H9 (cell line): ENCODE measurements around the gene FREY1. TPM values are rescaled to one million over a fixed set of nuclear protein-coding genes. Genes with fewer than 3 reads are reported as not detected.

Experiments
- DNase-seq: peaks from one replicate; pipeline ENCODE4 v3.0.0-alpha.2; 2017
- H2AFZ ChIP-seq: one replicate; pipeline ENCODE4 v1.6.1; 2013; ENCODE audit warnings: mild to moderate bottlenecking, low read length, control low read depth, moderate library complexity
- H2AK5ac ChIP-seq: 2 replicates; pipeline ENCODE4 v1.6.1; 2013; ENCODE audit warnings: low read length, control low read depth, mixed read lengths; ENCODE audit not compliant: insufficient read length
- H2BK120ac ChIP-seq: one replicate; pipeline ENCODE4 v1.6.1; 2013; ENCODE audit warnings: low read depth, mild to moderate bottlenecking, low read length, control low read depth, inconsistent platforms; ENCODE audit not compliant: poor library complexity, severe bottlenecking
- H2BK12ac ChIP-seq: 2 replicates; pipeline ENCODE4 v1.6.1; 2013; ENCODE audit warnings: low read length, control low read depth, mixed read lengths, low read depth; ENCODE audit not compliant: insufficient read length
- H2BK15ac ChIP-seq: 2 replicates; pipeline ENCODE4 v1.6.1; 2013; ENCODE audit warnings: low read depth, low read length, control low read depth
- H2BK20ac ChIP-seq: one replicate; pipeline ENCODE4 v1.6.1; 2013; ENCODE audit warnings: low read depth, mild to moderate bottlenecking, low read length, control low read depth, inconsistent platforms; ENCODE audit not compliant: poor library complexity, severe bottlenecking
- H2BK5ac ChIP-seq: 2 replicates; pipeline ENCODE4 v1.6.1; 2013; ENCODE audit warnings: low read length, control low read depth, mixed read lengths; ENCODE audit not compliant: insufficient read length
- H3K14ac ChIP-seq: 2 replicates; pipeline ENCODE4 v1.6.1; 2013; ENCODE audit warnings: low read length, control low read depth; ENCODE audit not compliant: insufficient read depth
- H3K18ac ChIP-seq: 2 replicates; pipeline ENCODE4 v1.6.1; 2013; ENCODE audit warnings: low read depth, mild to moderate bottlenecking, mixed read lengths, low read length, control low read depth; ENCODE audit not compliant: insufficient read length
- H3K23ac ChIP-seq: 2 replicates; pipeline ENCODE4 v1.6.1; 2013; ENCODE audit warnings: low read length, control low read depth, mixed read lengths, low read depth; ENCODE audit not compliant: insufficient read length
- H3K23me2 ChIP-seq: 2 replicates; pipeline ENCODE4 v1.6.1; 2013; ENCODE audit warnings: low read depth, mild to moderate bottlenecking, mixed read lengths, low read length, control low read depth; ENCODE audit not compliant: insufficient read length, poor library complexity, severe bottlenecking
- H3K27ac ChIP-seq: 2 replicates; pipeline ENCODE4 v1.5.1; 2013; ENCODE audit warnings: low read length, control low read depth, mixed read lengths, low read depth; ENCODE audit not compliant: insufficient read length
- H3K27me3 ChIP-seq: 2 replicates; pipeline ENCODE4 v1.6.1; 2013; ENCODE audit warnings: low read length, control low read depth, inconsistent platforms; ENCODE audit not compliant: insufficient read depth
- H3K4ac ChIP-seq: 2 replicates; pipeline ENCODE4 v1.6.1; 2013; ENCODE audit warnings: low read depth, mild to moderate bottlenecking, control low read depth, inconsistent platforms, low read length, moderate library complexity
- H3K4me1 ChIP-seq: 2 replicates; pipeline ENCODE4 v1.6.1; 2013; ENCODE audit warnings: low read length, control low read depth, inconsistent platforms; ENCODE audit not compliant: insufficient read depth
- H3K4me2 ChIP-seq: 2 replicates; pipeline ENCODE4 v1.6.1; 2013; ENCODE audit warnings: low read length, control low read depth, mixed read lengths; ENCODE audit not compliant: insufficient read length, insufficient read depth
- H3K56ac ChIP-seq: 2 replicates; pipeline ENCODE4 v1.6.1; 2013; ENCODE audit warnings: low read depth, mild to moderate bottlenecking, mixed read lengths, low read length, control low read depth; ENCODE audit not compliant: insufficient read length
- H3K79me1 ChIP-seq: 2 replicates; pipeline ENCODE4 v1.6.1; 2013; ENCODE audit warnings: low read depth, mild to moderate bottlenecking, moderate library complexity, low read length, control low read depth, inconsistent platforms; ENCODE audit not compliant: insufficient read depth, poor library complexity, severe bottlenecking
- H3K79me2 ChIP-seq: 2 replicates; pipeline ENCODE4 v1.6.1; 2013; ENCODE audit warnings: low read length, control low read depth, inconsistent platforms; ENCODE audit not compliant: insufficient read depth
- H3K9ac ChIP-seq: 2 replicates; pipeline ENCODE4 v1.6.1; 2013; ENCODE audit warnings: low read length, control low read depth, mixed read lengths; ENCODE audit not compliant: insufficient read length; ENCODE audit errors: extremely low read depth
- H3K9me3 ChIP-seq: one replicate; pipeline ENCODE4 v1.6.1; 2013; ENCODE audit warnings: low read depth, low read length, inconsistent platforms; ENCODE audit not compliant: control insufficient read depth
- H3T11ph ChIP-seq: one replicate; pipeline ENCODE4 v1.6.1; 2013; ENCODE audit warnings: mild to moderate bottlenecking, low read length, control low read depth, inconsistent platforms
- H4K20me1 ChIP-seq: one replicate; pipeline ENCODE4 v1.6.1; 2013; ENCODE audit not compliant: control insufficient read depth, insufficient read length, insufficient read depth
- H4K5ac ChIP-seq: 2 replicates; pipeline ENCODE4 v1.6.1; 2013; ENCODE audit warnings: low read depth, mild to moderate bottlenecking, mixed read lengths, low read length, control low read depth; ENCODE audit not compliant: insufficient read length
- H4K8ac ChIP-seq: replicated peaks from 2 replicates; pipeline ENCODE4 v1.6.1; 2013; ENCODE audit warnings: low read length, control low read depth, mixed read lengths, low read depth; ENCODE audit not compliant: insufficient read length
- H4K91ac ChIP-seq: 2 replicates; pipeline ENCODE4 v1.6.1; 2013; ENCODE audit warnings: low read depth, mild to moderate bottlenecking, moderate library complexity, mixed read lengths, low read length, control low read depth; ENCODE audit not compliant: insufficient read length
- H3K27ac Mint-ChIP-seq, 3 experiments: 2 replicates in 2 of 3; 3 replicates in 1 of 3; pipeline ENCODE4 v1.8.0; 2020 to 2021; ENCODE audit warnings: mixed read lengths in 3 of 3, mild to moderate bottlenecking in 1 of 3, moderate library complexity in 1 of 3
- H3K27me3 Mint-ChIP-seq: 2 replicates; pipeline ENCODE4 v1.8.0; 2021; ENCODE audit warnings: low read depth, mild to moderate bottlenecking, moderate library complexity, mixed read lengths
- H3K36me3 Mint-ChIP-seq, 3 experiments: 2 replicates in 2 of 3; 3 replicates in 1 of 3; pipeline ENCODE4 v1.8.0; 2020 to 2021; ENCODE audit warnings: low read depth in 3 of 3, mixed read lengths in 3 of 3; ENCODE audit not compliant: insufficient read depth in 1 of 3
- H3K4me1 Mint-ChIP-seq, 2 experiments: 2 replicates each; pipeline ENCODE4 v1.8.0; 2020; ENCODE audit warnings: mixed read lengths in 2 of 2
- H3K4me3 Mint-ChIP-seq, 2 experiments: 2 replicates in 1 of 2; 3 replicates in 1 of 2; pipeline ENCODE4 v1.8.0; 2020 to 2021; ENCODE audit warnings: mild to moderate bottlenecking in 2 of 2, mixed read lengths in 2 of 2, moderate library complexity in 1 of 2
- H3K9me3 Mint-ChIP-seq, 2 experiments: 2 replicates in 1 of 2; 3 replicates in 1 of 2; pipeline ENCODE4 v1.8.0; 2020; ENCODE audit warnings: mild to moderate bottlenecking in 2 of 2, mixed read lengths in 2 of 2, moderate library complexity in 1 of 2
- WGBS: extraction: QIAGEN DNeasy Blood & Tissue Kit; methylation state at CpG from one replicate; pipeline ENCODE4 v1.1.7; 2013; ENCODE audit warnings: missing lambda C conversion rate, low lambda C conversion rate, mixed read lengths; ENCODE audit not compliant: insufficient read length; ENCODE audit errors: extremely low coverage; 5-methylcytosine and 5-hydroxymethylcytosine counted together
- total RNA-seq: library from RNA; stranded (reverse); gene quantifications from 2 replicates; pipeline ENCODE4 v1.2.1, GENCODE V29; 2021
- TF ChIP-seq, protein P1 (sequence below): fragments of 200-600 bp; sonication (generic); conservative IDR thresholded peaks from 3 replicates; pipeline ENCODE4 v1.8.0; 2021; ENCODE audit warnings: antibody characterized with exemption, mild to moderate bottlenecking

FREY1 gene
- total RNA-seq, 1 experiment from 2014 or later: 2.1 TPM

DNA sequence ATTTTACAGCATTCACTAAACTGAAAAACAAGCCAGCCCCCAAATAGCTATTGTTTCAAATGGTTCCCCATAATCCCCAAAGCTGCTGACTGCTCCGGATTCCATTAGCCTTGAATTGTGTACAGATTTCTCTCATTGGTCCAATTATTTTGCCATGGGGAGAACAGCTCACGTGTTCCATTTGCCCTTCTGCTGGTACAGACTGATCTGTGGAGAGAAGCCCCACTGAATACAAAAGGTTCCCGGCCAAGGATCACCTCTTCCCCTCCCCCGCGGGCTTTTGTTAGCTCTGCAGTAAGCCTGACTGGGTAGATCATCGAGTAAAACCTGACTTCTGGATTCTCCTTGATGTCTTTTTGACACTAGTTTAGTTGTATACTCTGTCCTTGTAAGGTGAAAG, 30.7 kb downstream of the FREY1 start:
- Mint-ChIP-seq H3K4me1 (peaks cover 25 to 26% of the 10 kb centered on the region in 2 experiments), H3K27ac (peak overlapping the region in 1 of 3 experiments; percentile 71; a peak in 3 of 7 replicates), H3K4me3 (no peak overlapping the region), H3K9me3 (no peaks in the 10 kb centered on the region), H3K27me3 (no peaks in the 10 kb centered on the region), H3K36me3 (peaks cover 1 to 22% (median 5%) of the 10 kb centered on the region in 3 experiments; a peak in 6 of 7 replicates)
- H2BK15ac ChIP-seq: no peak overlapping the region
- H2AK5ac ChIP-seq: no peak overlapping the region
- no peak overlapping the region for H2BK12ac ChIP-seq
- H4K20me1 ChIP-seq: no peaks in the 10 kb centered on the region
- peaks cover 2% of the 10 kb centered on the region; the same call in 1 of the 2 replicates for H3K4me1 ChIP-seq
- no peak overlapping the region for H3K27ac ChIP-seq
- H3K9me3 ChIP-seq: no peaks in the 10 kb centered on the region
- H2BK20ac ChIP-seq: no peak overlapping the region
- H3K79me2 ChIP-seq: no peaks in the 10 kb centered on the region
- no peak overlapping the region for H3K4ac ChIP-seq
- H4K5ac ChIP-seq: no peak overlapping the region
- no peak for DNase-seq
- H3K79me1 ChIP-seq: no peaks in the 10 kb centered on the region
- H4K91ac ChIP-seq: no peak overlapping the region
- no peak overlapping the region for H3K56ac ChIP-seq
- H3K23me2 ChIP-seq: no peaks in the 10 kb centered on the region
- no peak overlapping the region for H3K14ac ChIP-seq
- no peaks in the 10 kb centered on the region for H3K27me3 ChIP-seq
- no peak overlapping the region for H4K8ac ChIP-seq
- no peak overlapping the region for H2AFZ ChIP-seq
- TF ChIP-seq, protein P1, sequence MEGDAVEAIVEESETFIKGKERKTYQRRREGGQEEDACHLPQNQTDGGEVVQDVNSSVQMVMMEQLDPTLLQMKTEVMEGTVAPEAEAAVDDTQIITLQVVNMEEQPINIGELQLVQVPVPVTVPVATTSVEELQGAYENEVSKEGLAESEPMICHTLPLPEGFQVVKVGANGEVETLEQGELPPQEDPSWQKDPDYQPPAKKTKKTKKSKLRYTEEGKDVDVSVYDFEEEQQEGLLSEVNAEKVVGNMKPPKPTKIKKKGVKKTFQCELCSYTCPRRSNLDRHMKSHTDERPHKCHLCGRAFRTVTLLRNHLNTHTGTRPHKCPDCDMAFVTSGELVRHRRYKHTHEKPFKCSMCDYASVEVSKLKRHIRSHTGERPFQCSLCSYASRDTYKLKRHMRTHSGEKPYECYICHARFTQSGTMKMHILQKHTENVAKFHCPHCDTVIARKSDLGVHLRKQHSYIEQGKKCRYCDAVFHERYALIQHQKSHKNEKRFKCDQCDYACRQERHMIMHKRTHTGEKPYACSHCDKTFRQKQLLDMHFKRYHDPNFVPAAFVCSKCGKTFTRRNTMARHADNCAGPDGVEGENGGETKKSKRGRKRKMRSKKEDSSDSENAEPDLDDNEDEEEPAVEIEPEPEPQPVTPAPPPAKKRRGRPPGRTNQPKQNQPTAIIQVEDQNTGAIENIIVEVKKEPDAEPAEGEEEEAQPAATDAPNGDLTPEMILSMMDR: no peak
- no peak overlapping the region for H3K4me2 ChIP-seq
- H3K23ac ChIP-seq: no peak overlapping the region
- H3K9ac ChIP-seq: no peak overlapping the region
- no CpG with 5 or more reads among the region's 6 CpGs for WGBS
- H2BK5ac ChIP-seq: no peak overlapping the region
- no peak overlapping the region for H3K18ac ChIP-seq
- no peak overlapping the region for H2BK120ac ChIP-seq
- no peak overlapping the region for H3T11ph ChIP-seq
